Natural killer cell (primary cell): ENCODE results near the gene TEKTIP1. TPM values are rescaled to one million over a fixed set of nuclear protein-coding genes. Genes with fewer than 3 reads are reported as not detected.

Experiments
- ATAC-seq, 3 donors: fragments of 150-1000 bp in 2 of 3; fragments of 200-7000 bp in 1 of 3; cut with Tn5 transposase; 1 replicate in 1 of 3; 2 replicates in 2 of 3; pipeline ENCODE4 v1.10.0; 2021; ENCODE audit warnings: mild to moderate bottlenecking in 2 of 3, moderate library complexity in 2 of 3
- DNase-seq, 2 donors: peaks; one replicate each; pipeline versions ENCODE4 v3.0.0 to v3.0.0-alpha.2; 2013 to 2021; ENCODE audit warnings: mixed read lengths in 1 of 2
- H3K27ac ChIP-seq: one replicate; pipeline ENCODE4 v1.5.1; 2013; ENCODE audit warnings: mild to moderate bottlenecking, low read length
- H3K27me3 ChIP-seq: one replicate; pipeline ENCODE4 v1.6.1; 2013; ENCODE audit warnings: low read length; ENCODE audit not compliant: control insufficient read depth, insufficient read depth
- H3K36me3 ChIP-seq: one replicate; pipeline ENCODE4 v1.6.1; 2013; ENCODE audit warnings: low read length; ENCODE audit not compliant: control insufficient read depth, insufficient read depth
- H3K4me1 ChIP-seq: one replicate; pipeline ENCODE4 v1.6.1; 2013; ENCODE audit warnings: low read length; ENCODE audit not compliant: control insufficient read depth, insufficient read depth
- H3K4me3 ChIP-seq: one replicate; pipeline ENCODE4 v1.5.1; 2013; ENCODE audit warnings: low read length
- H3K9me3 ChIP-seq: one replicate; pipeline ENCODE4 v1.6.1; 2013; ENCODE audit warnings: low read length; ENCODE audit not compliant: control insufficient read depth, insufficient read depth
- H3K27ac Mint-ChIP-seq, 2 donors: one replicate each; pipeline ENCODE4 v1.8.0; 2022; ENCODE audit warnings: mild to moderate bottlenecking in 2 of 2, mixed read lengths in 2 of 2, moderate library complexity in 1 of 2
- H3K27me3 Mint-ChIP-seq, 2 donors: one replicate each; pipeline ENCODE4 v1.8.0; 2022; ENCODE audit warnings: low read depth in 2 of 2, mixed read lengths in 2 of 2
- H3K36me3 Mint-ChIP-seq: one replicate; pipeline ENCODE4 v1.8.0; 2022; ENCODE audit warnings: mixed read lengths
- H3K4me1 Mint-ChIP-seq, 2 donors: one replicate each; pipeline ENCODE4 v1.8.0; 2022; ENCODE audit warnings: mixed read lengths in 2 of 2
- H3K4me3 Mint-ChIP-seq: one replicate; pipeline ENCODE4 v1.8.0; 2022; ENCODE audit warnings: mild to moderate bottlenecking, moderate library complexity, mixed read lengths
- H3K9me3 Mint-ChIP-seq, 2 donors: one replicate each; pipeline ENCODE4 v1.8.0; 2022; ENCODE audit warnings: mixed read lengths in 2 of 2
- CTCF ChIP-seq: fragments of 200-600 bp; IDR thresholded peaks from one replicate; pipeline ENCODE4 v1.8.0; 2022; ENCODE audit warnings: antibody characterized with exemption
- WGBS: methylation state at CpG from one replicate; pipeline ENCODE4 v1.1.7; 2013; ENCODE audit warnings: missing lambda C conversion rate; ENCODE audit not compliant: insufficient coverage; 5-methylcytosine and 5-hydroxymethylcytosine counted together
- intact Hi-C: fragments of 100-400 bp; cut with micrococcal nuclease; formaldehyde crosslinking; loops from one replicate; pipeline ENCODE4 v1.14.2; 2022
- total RNA-seq, 4 donors: library from RNA; stranded (reverse); fragments of 120-200 nt in 1 of 4; gene quantifications; one replicate each; pipeline versions ENCODE4 v1.2.3 to v1.2.4, GENCODE V29; 2013 to 2022

The TEKTIP1 gene
- total RNA-seq, 3 donors from 2014 or later (not counting 1 experiment from before 2014, with no cell fraction given), result 5.9 to 11.6 (median 6.4) TPM

DNA sequence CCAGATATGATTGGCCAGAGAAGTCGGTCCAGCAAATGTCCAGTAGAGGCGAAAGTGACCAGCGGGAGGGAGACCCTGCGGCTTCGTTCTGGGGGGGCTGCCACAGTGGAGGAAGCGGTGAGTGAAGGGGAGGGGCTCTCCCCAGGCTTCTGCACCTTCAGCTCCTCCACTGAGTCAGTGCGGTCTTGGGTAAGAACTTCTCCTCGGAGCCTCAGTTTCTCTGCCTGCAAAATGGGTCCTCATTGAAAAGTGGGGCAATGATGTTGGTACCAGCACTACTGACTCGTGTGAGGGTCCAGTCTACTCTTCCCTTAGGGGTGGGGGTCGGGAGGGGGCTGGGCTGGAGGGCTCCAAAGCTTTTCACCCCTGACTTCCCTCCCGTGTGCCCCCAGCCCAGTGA, 50.5 kb downstream of the TEKTIP1 start:
- Mint-ChIP-seq H3K27me3 (no peaks in the 10 kb centered on the region), H3K27ac (no peak overlapping the region)
- intact Hi-C loops, result no loop called here

GRCh38 chr19:3589949-3590348, 51.0 kb downstream of the TEKTIP1 start:
- intact Hi-C loops, result no loop called here
- Histone ChIP-seq H3K36me3 (no peaks in the 10 kb centered on the region), H3K27ac (no peak overlapping the region), H3K4me1 (peaks cover 12% of the 10 kb centered on the region), H3K9me3 (no peaks in the 10 kb centered on the region), H3K4me3 (no peak overlapping the region), H3K27me3 (no peaks in the 10 kb centered on the region)
- Mint-ChIP-seq H3K27me3 (no peaks in the 10 kb centered on the region), H3K27ac (no peak overlapping the region), H3K4me3 (no peak overlapping the region), H3K4me1 (no peaks in the 10 kb centered on the region), H3K36me3 (no peaks in the 10 kb centered on the region), H3K9me3 (no peaks in the 10 kb centered on the region)
- no peak for ATAC-seq
- DNase-seq, result no peak
- 94% methylated on average over 22 of the region's 22 CpGs for WGBS
- no peak for TF ChIP-seq CTCF

More for the DNA sequence above, 50.5 kb downstream of the TEKTIP1 start:
- TF ChIP-seq CTCF, result no peak
- 92% methylated on average over 11 of the region's 11 CpGs for WGBS
- Mint-ChIP-seq H3K9me3 (no peaks in the 10 kb centered on the region), H3K4me1 (no peaks in the 10 kb centered on the region), H3K36me3 (no peaks in the 10 kb centered on the region), H3K4me3 (no peak overlapping the region)
- no peaks in the 10 kb centered on the region for H3K27me3 ChIP-seq
- H3K9me3 ChIP-seq, result no peaks in the 10 kb centered on the region
- no peak overlapping the region for H3K27ac ChIP-seq
- H3K4me3 ChIP-seq, result no peak overlapping the region
- H3K4me1 ChIP-seq, result peaks cover 12% of the 10 kb centered on the region
- no peaks in the 10 kb centered on the region for H3K36me3 ChIP-seq
- no peak for DNase-seq
- no peak for ATAC-seq

DNA sequence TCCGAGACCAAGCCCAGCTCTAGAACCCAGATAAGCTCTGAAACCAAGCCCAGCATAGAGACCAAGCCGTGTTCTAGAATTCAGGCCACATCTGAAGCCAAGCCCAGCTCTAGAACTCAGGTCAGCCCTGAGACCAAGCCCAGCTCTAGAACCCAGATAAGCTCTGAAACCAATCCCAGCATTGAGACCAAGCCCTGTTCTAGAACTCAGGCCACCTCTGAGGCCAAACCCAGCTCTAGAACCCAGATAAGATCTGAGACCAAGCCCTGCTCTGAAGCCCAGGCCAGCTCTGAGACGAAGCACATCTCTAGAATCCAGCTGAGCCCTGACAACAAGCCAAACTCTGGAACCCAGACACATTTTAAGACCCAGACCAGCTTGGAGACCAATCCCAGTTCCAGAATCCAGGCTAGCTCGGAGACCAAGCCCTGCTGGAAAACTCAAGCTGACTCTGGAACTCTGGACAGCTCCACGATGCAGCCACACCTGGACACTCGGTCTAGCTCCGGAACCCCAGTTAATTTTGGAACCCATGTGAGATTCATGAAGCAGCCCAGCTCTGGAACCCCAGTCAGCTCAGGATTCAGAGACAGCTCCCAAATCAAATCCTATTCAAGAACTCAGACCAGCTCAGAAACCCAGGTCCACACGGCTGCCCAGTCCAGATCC, 52.2 kb downstream of the TEKTIP1 start:
- H3K4me1 ChIP-seq, result peaks cover 3% of the 10 kb centered on the region
- no peak overlapping the region for H3K4me3 ChIP-seq
- WGBS, result 93% methylated on average over 8 of the region's 8 CpGs
- Mint-ChIP-seq H3K27ac (no peak overlapping the region), H3K27me3 (no peaks in the 10 kb centered on the region), H3K36me3 (no peaks in the 10 kb centered on the region), H3K4me3 (no peak overlapping the region), H3K4me1 (no peaks in the 10 kb centered on the region), H3K9me3 (no peaks in the 10 kb centered on the region)
- no peaks in the 10 kb centered on the region for H3K36me3 ChIP-seq
- H3K27me3 ChIP-seq, result no peaks in the 10 kb centered on the region
- ATAC-seq (no peak), DNase-seq (no peak)
- no peaks in the 10 kb centered on the region for H3K9me3 ChIP-seq
- no peak overlapping the region for H3K27ac ChIP-seq
- intact Hi-C loops, result no loop called here
- no peak for TF ChIP-seq CTCF
